Measurements from ENCODE around the gene FHL2. TPM values are rescaled to one million over a fixed set of nuclear protein-coding genes. Genes with fewer than 3 reads are reported as not detected.

Gene FHL2
- total and polyA plus RNA-seq, 2 donors (not counting 1 experiment from before 2014, with no cell fraction given): not detected

- Mint-ChIP-seq H3K4me3 (no peak overlapping the region), H3K27ac (no peak overlapping the region), H3K4me1 (peaks cover 5% of the 10 kb centered on the region), H3K9me3 (ENCODE audit: insufficient read depth) (no peaks in the 10 kb centered on the region), H3K27me3 (peaks cover 53% of the 10 kb centered on the region)
- DNase-seq: no peak
- no peak for ATAC-seq (ENCODE audit: low read depth)
- POLR2A ChIA-PET: no interaction called here
- H3K9ac ChIP-seq (ENCODE audit: low read length): no peak overlapping the region
- H3K27ac ChIP-seq (ENCODE audit: low read length in 2 of 2): no peak overlapping the region
- CTCF ChIA-PET: no interaction called here
- no peaks in the 10 kb centered on the region for H4K20me1 ChIP-seq (ENCODE audit: control insufficient read depth, insufficient read depth, low read length, poor library complexity, severe bottlenecking)
- H3K79me2 ChIP-seq (ENCODE audit: control insufficient read depth, insufficient read depth, low read length): no peaks in the 10 kb centered on the region
- TF ChIP-seq CTCF (IDR thresholded peaks at IDR 0.05) (no peak), EZH2 (IDR thresholded peaks at IDR 0.05; ENCODE audit: borderline replicate concordance, insufficient read depth, low read depth, low read length, poor library complexity, severe bottlenecking) (no peak)
- no peaks in the 10 kb centered on the region for H3K4me1 ChIP-seq (ENCODE audit: control insufficient read depth in 2 of 2, insufficient read depth in 2 of 2, low read length in 2 of 2)
- peaks cover 0 to 3% (median 1%) of the 10 kb centered on the region in 4 experiments for H3K27me3 ChIP-seq (replicated peaks in 1 of 4; ENCODE audit: control extremely low read depth in 1 of 4, control insufficient read depth in 3 of 4, insufficient read depth in 4 of 4, low read length in 3 of 4)
- H2AFZ ChIP-seq (ENCODE audit: insufficient read depth, low read depth, low read length, poor library complexity, severe bottlenecking): no peak overlapping the region
- intact Hi-C loops (cut with micrococcal nuclease): no loop called here
- no peak overlapping the region for H3K4me2 ChIP-seq (replicated peaks; ENCODE audit: low read depth, low read length, poor library complexity, severe bottlenecking)
- H3K9me3 ChIP-seq (ENCODE audit: control extremely low read depth in 1 of 3, control insufficient read depth in 2 of 3, insufficient read depth in 1 of 3, low read length in 2 of 3): no peaks in the 10 kb centered on the region
- H3K4me3 ChIP-seq (ENCODE audit: control extremely low read depth in 1 of 5, extremely low read depth in 1 of 5, insufficient read depth in 1 of 5, low read depth in 2 of 5, low read length in 4 of 5): no peak overlapping the region
- no CpG with 5 or more reads among the region's 6 CpGs for WGBS (ENCODE audit: insufficient coverage)
- no peaks in the 10 kb centered on the region for H3K36me3 ChIP-seq (replicated peaks in 1 of 2; ENCODE audit: control extremely low read depth in 1 of 2, control insufficient read depth in 1 of 2, extremely low read depth in 1 of 2, insufficient read depth in 2 of 2, low read length in 1 of 2)
Observed at GRCh38 chr2:105411720-105412407, 13.0 kb upstream of the FHL2 start.

DNA sequence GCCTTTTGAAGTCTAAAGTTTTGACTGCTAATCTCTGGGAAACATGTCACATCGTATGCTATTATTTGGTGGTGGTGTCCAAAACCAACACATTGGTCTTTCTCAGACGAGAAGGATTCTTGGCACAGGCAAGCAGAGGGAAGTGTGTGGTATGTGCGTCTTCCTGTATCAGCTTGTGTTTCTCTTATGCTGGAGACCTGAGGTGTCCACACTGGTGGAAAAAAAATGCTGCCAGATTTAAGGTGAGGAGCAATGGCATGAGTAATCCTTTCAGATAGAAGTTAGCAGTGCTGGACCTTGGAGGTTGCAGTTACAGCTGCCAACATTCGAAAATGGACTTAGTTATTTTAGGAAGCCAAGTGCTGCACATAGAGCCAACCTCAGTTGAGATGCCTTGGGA, 11.7 kb upstream of the FHL2 start:
- WGBS (ENCODE audit: insufficient coverage): 9% methylated on average over 3 of the region's 4 CpGs
- DNase-seq (no peak), ATAC-seq (ENCODE audit: low read depth) (no peak)
- Histone ChIP-seq H3K9ac (ENCODE audit: low read length) (no peak overlapping the region), H3K4me2 (replicated peaks; ENCODE audit: low read depth, low read length, poor library complexity, severe bottlenecking) (no peak overlapping the region), H3K4me3 (ENCODE audit: control extremely low read depth in 1 of 5, extremely low read depth in 1 of 5, insufficient read depth in 1 of 5, low read depth in 2 of 5, low read length in 4 of 5) (no peak overlapping the region), H4K20me1 (ENCODE audit: control insufficient read depth, insufficient read depth, low read length, poor library complexity, severe bottlenecking) (no peaks in the 10 kb centered on the region), H2AFZ (ENCODE audit: insufficient read depth, low read depth, low read length, poor library complexity, severe bottlenecking) (no peak overlapping the region), H3K79me2 (ENCODE audit: control insufficient read depth, insufficient read depth, low read length) (no peaks in the 10 kb centered on the region), H3K27ac (ENCODE audit: low read length in 2 of 2) (no peak overlapping the region), H3K36me3 (replicated peaks in 1 of 2; ENCODE audit: control extremely low read depth in 1 of 2, control insufficient read depth in 1 of 2, extremely low read depth in 1 of 2, insufficient read depth in 2 of 2, low read length in 1 of 2) (no peaks in the 10 kb centered on the region), H3K9me3 (ENCODE audit: control extremely low read depth in 1 of 3, control insufficient read depth in 2 of 3, insufficient read depth in 1 of 3, low read length in 2 of 3) (no peaks in the 10 kb centered on the region), H3K27me3 (replicated peaks in 1 of 4; ENCODE audit: control extremely low read depth in 1 of 4, control insufficient read depth in 3 of 4, insufficient read depth in 4 of 4, low read length in 3 of 4) (peaks cover 0 to 6% (median 1%) of the 10 kb centered on the region in 4 experiments), H3K4me1 (ENCODE audit: control insufficient read depth in 2 of 2, insufficient read depth in 2 of 2, low read length in 2 of 2) (no peaks in the 10 kb centered on the region)
- POLR2A ChIA-PET: no interaction called here
- CTCF ChIA-PET: no interaction called here
- H3K27me3 Mint-ChIP-seq: peaks cover 53% of the 10 kb centered on the region
- TF ChIP-seq CTCF (IDR thresholded peaks at IDR 0.05) (no peak), EZH2 (IDR thresholded peaks at IDR 0.05; ENCODE audit: borderline replicate concordance, insufficient read depth, low read depth, low read length, poor library complexity, severe bottlenecking) (no peak)
- intact Hi-C loops (cut with micrococcal nuclease): no loop called here
- peaks cover 5% of the 10 kb centered on the region for H3K4me1 Mint-ChIP-seq
- no peaks in the 10 kb centered on the region for H3K9me3 Mint-ChIP-seq (ENCODE audit: insufficient read depth)
- H3K4me3 Mint-ChIP-seq: no peak overlapping the region
- H3K27ac Mint-ChIP-seq: no peak overlapping the region

Measured in B cell (primary cell).